ENCODE results near the gene PCP2. TPM values are rescaled to one million over a fixed set of nuclear protein-coding genes. Genes with fewer than 3 reads are reported as not detected.
A peak's percentile ranks its signal among the peaks of the same experiment; 100 is the strongest.

Gene PCP2
- total and polyA plus RNA-seq, 7 donors, result 1.0 TPM; not detected in 6

GRCh38 chr19:7598180-7598579 is 35.3 kb downstream of the PCP2 start:
- no peak for DNase-seq
- intact Hi-C loops (cut with DNase I), result no loop called here
- no peak overlapping the region for H3K4me3 ChIP-seq
- H3K27me3 ChIP-seq, result peaks cover 20 to 84% (median 25%) of the 10 kb centered on the region in 3 donors
- 82 to 85% methylated on average over 6 of the region's 6 CpGs for WGBS, 2 donors
- TF ChIP-seq POLR2A (IDR thresholded peaks at IDR 0.05) (no peak), POLR2AphosphoS5 (IDR thresholded peaks at IDR 0.05) (no peak), EP300 (IDR thresholded peaks at IDR 0.05) (no peak)
- TF ChIP-seq, protein P1, sequence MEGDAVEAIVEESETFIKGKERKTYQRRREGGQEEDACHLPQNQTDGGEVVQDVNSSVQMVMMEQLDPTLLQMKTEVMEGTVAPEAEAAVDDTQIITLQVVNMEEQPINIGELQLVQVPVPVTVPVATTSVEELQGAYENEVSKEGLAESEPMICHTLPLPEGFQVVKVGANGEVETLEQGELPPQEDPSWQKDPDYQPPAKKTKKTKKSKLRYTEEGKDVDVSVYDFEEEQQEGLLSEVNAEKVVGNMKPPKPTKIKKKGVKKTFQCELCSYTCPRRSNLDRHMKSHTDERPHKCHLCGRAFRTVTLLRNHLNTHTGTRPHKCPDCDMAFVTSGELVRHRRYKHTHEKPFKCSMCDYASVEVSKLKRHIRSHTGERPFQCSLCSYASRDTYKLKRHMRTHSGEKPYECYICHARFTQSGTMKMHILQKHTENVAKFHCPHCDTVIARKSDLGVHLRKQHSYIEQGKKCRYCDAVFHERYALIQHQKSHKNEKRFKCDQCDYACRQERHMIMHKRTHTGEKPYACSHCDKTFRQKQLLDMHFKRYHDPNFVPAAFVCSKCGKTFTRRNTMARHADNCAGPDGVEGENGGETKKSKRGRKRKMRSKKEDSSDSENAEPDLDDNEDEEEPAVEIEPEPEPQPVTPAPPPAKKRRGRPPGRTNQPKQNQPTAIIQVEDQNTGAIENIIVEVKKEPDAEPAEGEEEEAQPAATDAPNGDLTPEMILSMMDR (IDR thresholded peaks at IDR 0.05), result no peak
- no peaks in the 10 kb centered on the region for H3K9me3 ChIP-seq
- no peak overlapping the region for H3K27ac ChIP-seq
- H3K4me1 ChIP-seq, result peaks cover 0 to 11% (median 8%) of the 10 kb centered on the region in 4 donors
- no peaks in the 10 kb centered on the region for H3K36me3 ChIP-seq

- no peaks in the 10 kb centered on the region for H3K9me3 ChIP-seq
- no peak for DNase-seq
- H3K36me3 ChIP-seq, result no peaks in the 10 kb centered on the region
- H3K27me3 ChIP-seq, result peaks cover 20 to 84% (median 25%) of the 10 kb centered on the region in 3 donors
- TF ChIP-seq EP300 (IDR thresholded peaks at IDR 0.05), result no peak
- no peak for TF ChIP-seq POLR2AphosphoS5 (IDR thresholded peaks at IDR 0.05)
- TF ChIP-seq POLR2A (IDR thresholded peaks at IDR 0.05), result no peak
- TF ChIP-seq, protein P1 (IDR thresholded peaks at IDR 0.05), result no peak
- peaks cover 0 to 11% (median 8%) of the 10 kb centered on the region in 4 donors for H3K4me1 ChIP-seq
- no peak overlapping the region for H3K27ac ChIP-seq
- WGBS, 2 donors, result 80 to 82% methylated on average over 9 of the region's 9 CpGs
- intact Hi-C loops (cut with DNase I), result no loop called here
- H3K4me3 ChIP-seq, result no peak overlapping the region
Observed at GRCh38 chr19:7597689-7598088, 35.8 kb downstream of the PCP2 start.

GRCh38 chr19:7596211-7596937 is 37.1 kb downstream of the PCP2 start:
- H3K27ac ChIP-seq, result no peak overlapping the region
- no peaks in the 10 kb centered on the region for H3K36me3 ChIP-seq
- H3K4me1 ChIP-seq, result peaks cover 0 to 11% (median 8%) of the 10 kb centered on the region in 4 donors
- intact Hi-C loops (cut with DNase I), result no loop called here
- H3K27me3 ChIP-seq, result peaks cover 20 to 84% (median 25%) of the 10 kb centered on the region in 3 donors
- 1 to 2% methylated on average over 70 of the region's 70 CpGs for WGBS, 2 donors
- peak overlapping the region in 3 of 4 donors; percentile 24 to 31 (median 30) for H3K4me3 ChIP-seq
- TF ChIP-seq, protein P1 (IDR thresholded peaks at IDR 0.05), result no peak
- TF ChIP-seq POLR2A (IDR thresholded peaks at IDR 0.05) (no peak), EP300 (IDR thresholded peaks at IDR 0.05) (no peak), POLR2AphosphoS5 (IDR thresholded peaks at IDR 0.05) (no peak)
- no peak for DNase-seq
- H3K9me3 ChIP-seq, result no peaks in the 10 kb centered on the region

DNA sequence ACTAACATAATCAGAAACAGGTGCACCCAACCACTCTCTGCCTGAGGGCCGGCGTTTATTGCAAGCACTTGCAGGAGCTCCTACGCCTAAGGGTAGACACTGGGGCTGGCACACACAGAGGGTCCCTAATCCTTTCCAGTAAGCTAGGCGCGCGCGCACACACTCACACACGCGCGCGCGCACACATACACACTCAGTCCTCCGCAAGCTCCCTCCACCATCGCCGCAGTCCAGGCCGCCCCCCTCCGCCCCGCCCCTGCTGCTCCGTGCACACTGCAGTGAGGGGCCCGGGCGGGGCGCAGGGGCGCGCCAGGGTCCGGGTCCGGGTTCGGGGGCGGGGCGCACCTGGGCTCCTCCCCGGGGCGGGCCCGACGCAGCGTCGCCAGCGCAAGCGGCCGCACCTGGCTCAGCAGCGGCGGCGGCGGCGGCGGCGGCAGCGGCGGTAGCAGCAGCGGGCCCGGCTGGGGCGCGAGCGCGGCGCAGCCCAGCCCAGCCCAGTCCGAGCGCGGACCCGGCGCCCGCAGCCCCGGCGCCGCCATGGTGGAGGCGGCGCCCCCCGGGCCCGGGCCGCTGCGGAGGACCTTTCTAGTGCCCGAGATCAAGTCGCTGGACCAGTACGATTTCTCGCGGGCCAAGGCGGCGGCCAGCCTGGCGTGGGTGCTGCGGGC is 37.9 kb downstream of the PCP2 start, which contains the start of gene CAMSAP3:
Gene CAMSAP3 (plus strand): TSS at position 398 of the 668 bp plus-strand sequence. CDS start 140 bp downstream, at position 538.
- Histone ChIP-seq H3K9me3 (no peaks in the 10 kb centered on the region), H3K4me3 (peak within 1 kb of the TSS in 3 of 4 donors; percentile 24 to 31 (median 30)), H3K27me3 (peaks cover 20 to 84% (median 25%) of the 10 kb centered on the region in 3 donors), H3K4me1 (peaks cover 0 to 11% (median 8%) of the 10 kb centered on the region in 4 donors), H3K27ac (no peak within 1 kb of the TSS), H3K36me3 (no peaks in the 10 kb centered on the region)
- WGBS, 2 donors, result 1% methylated on average over 78 of the region's 78 CpGs
- intact Hi-C loops (cut with DNase I), result no loop called here
- DNase-seq, result no peak
- TF ChIP-seq POLR2AphosphoS5 (IDR thresholded peaks at IDR 0.05), result no peak
- TF ChIP-seq, protein P1 (IDR thresholded peaks at IDR 0.05), result no peak
- TF ChIP-seq EP300 (IDR thresholded peaks at IDR 0.05), result no peak
- TF ChIP-seq POLR2A (IDR thresholded peaks at IDR 0.05), result no peak
